HepG2 (cell line): ENCODE measurements around the gene POLH. TPM values are rescaled to one million over a fixed set of nuclear protein-coding genes. Genes with fewer than 3 reads are reported as not detected.

Experiments
- ATAC-seq: fragments of 200-7000 bp; cut with Tn5 transposase; 3 replicates; pipeline ENCODE4 v1.9.1; 2020; ENCODE audit warnings: mild to moderate bottlenecking, moderate library complexity
- BruUV-seq: library from RNA; stranded (reverse); fragments of 400-500 nt; replicated peaks from 2 replicates; lab custom pipeline; 2021; lab: Mats Ljungman, UMichigan
- CTCF ChIA-PET: fragments of 300-600 bp; formaldehyde crosslinking; extraction: SDS; loops from one replicate; lab custom pipeline; 2021; ENCODE audit warnings: low total read pairs, inconsistent platforms, low intra/inter-chr PET ratio; lab: Yijun Ruan, JAX
- POLR2A ChIA-PET: fragments of 350-600 bp; sonication (Branson Sonifier 250); formaldehyde crosslinking; loops from one replicate; lab custom pipeline; 2020; ENCODE audit warnings: antibody characterized with exemption, inconsistent platforms; lab: Yijun Ruan, JAX
- DNase-seq: peaks from one replicate; pipeline ENCODE4 v3.0.0-alpha.2; 2015; ENCODE audit warnings: low spot score
- FAIRE-seq: peaks from 3 replicates; lab custom pipeline; 2011; peaks lifted over from hg19 to GRCh38; lab: Jason Lieb, UNC
- H2AFZ ChIP-seq: one replicate; pipeline ENCODE4 v1.6.1; 2011; ENCODE audit warnings: low read length, inconsistent platforms
- H3K27ac ChIP-seq: fragments of 300-600 bp; 3 replicates; pipeline ENCODE4 v1.8.0; 2011; ENCODE audit warnings: mixed run types, mild to moderate bottlenecking, mixed read lengths, low read length, inconsistent platforms; ENCODE audit not compliant: insufficient read depth; ENCODE audit errors: extremely low read length
- H3K27me3 ChIP-seq, 2 experiments: fragments of 200-600 bp in 1 of 2; 2 replicates in 1 of 2; 3 replicates in 1 of 2; pipeline versions ENCODE4 v1.6.0 to v1.8.0; 2011; ENCODE audit warnings: low read length in 2 of 2, mild to moderate bottlenecking in 2 of 2, moderate library complexity in 2 of 2, inconsistent platforms in 1 of 2; ENCODE audit not compliant: insufficient read depth in 2 of 2, control insufficient read depth in 1 of 2
- H3K36me3 ChIP-seq, 2 experiments: fragments of 200-600 bp in 1 of 2; replicated peaks in 1 of 2; 2 replicates in 1 of 2; 3 replicates in 1 of 2; pipeline versions ENCODE4 v1.5.1 to v1.8.0; 2011; ENCODE audit warnings: low read length in 2 of 2, inconsistent platforms in 1 of 2; ENCODE audit not compliant: insufficient read depth in 2 of 2, control insufficient read depth in 1 of 2
- H3K4me1 ChIP-seq: 2 replicates; pipeline ENCODE4 v1.5.1; 2012; ENCODE audit warnings: low read length, inconsistent platforms; ENCODE audit not compliant: insufficient read depth
- H3K4me2 ChIP-seq: 2 replicates; pipeline ENCODE4 v1.6.0; 2011; ENCODE audit warnings: low read depth, low read length, inconsistent platforms
- H3K4me3 ChIP-seq, 3 experiments: fragments of 200-600 bp in 1 of 3; sonication (generic), shearing (Covaris generic) in 1 of 3; replicated peaks in 1 of 3; 2 replicates each; pipeline ENCODE4 v1.5.1; 2011 to 2016; ENCODE audit warnings: low read length in 3 of 3, inconsistent platforms in 2 of 3, low read depth in 2 of 3, mild to moderate bottlenecking in 2 of 3, control low read depth in 1 of 3, mixed read lengths in 1 of 3; ENCODE audit not compliant: insufficient read depth in 1 of 3
- H3K79me2 ChIP-seq: one replicate; pipeline ENCODE4 v1.6.1; 2011; ENCODE audit warnings: low read length, inconsistent platforms; ENCODE audit not compliant: insufficient read depth
- H3K9ac ChIP-seq: 2 replicates; pipeline ENCODE4 v1.6.0; 2011; ENCODE audit warnings: mild to moderate bottlenecking, low read depth, low read length, inconsistent platforms; ENCODE audit not compliant: insufficient read depth
- H3K9me3 ChIP-seq: 2 replicates; pipeline ENCODE4 v1.5.1; 2012; ENCODE audit warnings: mild to moderate bottlenecking, low read length
- H4K20me1 ChIP-seq: 2 replicates; pipeline ENCODE4 v1.6.0; 2011; ENCODE audit warnings: inconsistent platforms, mild to moderate bottlenecking, low read length, moderate library complexity; ENCODE audit not compliant: insufficient read depth
- ADNP ChIP-seq: sonication (generic); formaldehyde crosslinking; IDR thresholded peaks from 2 replicates; pipeline ENCODE4 v1.4.0; 2020; ENCODE audit warnings: missing genetic modification reagents
- JDP2 ChIP-seq: sonication (generic); formaldehyde crosslinking; IDR thresholded peaks from 2 replicates; pipeline ENCODE4 v1.8.1; 2022; ENCODE audit warnings: missing genetic modification reagents, borderline replicate concordance
- MBNL3 ChIP-seq: fragments of 250-450 bp; sonication (Bioruptor Pico); conservative IDR thresholded peaks from 2 replicates; pipeline ENCODE4 v1.8.0; 2022; ENCODE audit warnings: mild to moderate bottlenecking, inconsistent platforms
- MNT ChIP-seq: fragments of 450-650 bp; IDR thresholded peaks from 2 replicates; pipeline ENCODE4 v1.6.1; 2016
- PLSCR1 ChIP-seq: sonication (generic); formaldehyde crosslinking; IDR thresholded peaks from 2 replicates; pipeline ENCODE4 v1.5.0; 2020; ENCODE audit warnings: missing genetic modification reagents, mild to moderate bottlenecking, borderline replicate concordance
- SIX1 ChIP-seq: sonication (generic); formaldehyde crosslinking; IDR thresholded peaks from 2 replicates; pipeline ENCODE4 v1.4.0; 2020; ENCODE audit warnings: missing genetic modification reagents, borderline replicate concordance
- SKIL ChIP-seq: sonication (generic); formaldehyde crosslinking; IDR thresholded peaks from 2 replicates; pipeline ENCODE4 v1.8.0; 2022; ENCODE audit warnings: missing genetic modification reagents, mild to moderate bottlenecking, moderate library complexity, borderline replicate concordance
- ZIK1 ChIP-seq: sonication (generic); formaldehyde crosslinking; IDR thresholded peaks from 2 replicates; pipeline ENCODE4 v1.5.0; 2020; ENCODE audit warnings: mild to moderate bottlenecking, low read depth, missing genetic modification reagents, borderline replicate concordance
- ZNF121 ChIP-seq: sonication (generic); formaldehyde crosslinking; IDR thresholded peaks from 2 replicates; pipeline ENCODE4 v1.5.0; 2020; ENCODE audit warnings: mild to moderate bottlenecking, missing genetic modification reagents
- WGBS: methylation state at CpG from one replicate; pipeline ENCODE4 v1.1.6; 2017; ENCODE audit warnings: low lambda C conversion rate; 5-methylcytosine and 5-hydroxymethylcytosine counted together
- in situ Hi-C: cut with HindIII; loops from 2 replicates; pipeline ENCODE4 v1.10.0; 2017; ENCODE audit warnings: low pct_unique_long_range_greater_than_20kb; ENCODE audit not compliant: extremely low pct_ligation_motif_present
- intact Hi-C: fragments of 100-400 bp; cut with micrococcal nuclease; formaldehyde crosslinking; loops from one replicate; pipeline ENCODE4 v1.10.0; 2022; ENCODE audit not compliant: unreplicated experiment
- polyA plus RNA-seq, 8 experiments: library from polyadenylated mRNA; depleted of rRNA in 3 of 8; stranded (reverse) in 7 of 8; unstranded in 1 of 8; fragments of >200 nt; fragmentation: Illumina TruSeq in 4 of 8; extraction: Trizol in 4 of 8; gene quantifications; 2 replicates each; pipeline versions ENCODE4 v1.2.1 to v1.2.3, GENCODE V29; 2011 to 2016; ENCODE audit warnings: low read depth in 4 of 8, missing spikeins in 1 of 8, mixed read lengths in 1 of 8; ENCODE audit not compliant: insufficient read depth in 1 of 8
- total RNA-seq, 5 experiments: library from RNA; depleted of rRNA; stranded (reverse); fragments of >200 nt; fragmentation: Illumina TruSeq; extraction: Trizol; gene quantifications; 2 replicates each; pipeline ENCODE4 v1.2.3, GENCODE V29; 2016; ENCODE audit warnings: low read depth in 1 of 5
- TF ChIP-seq, protein P1 (sequence below): sonication (generic); formaldehyde crosslinking; IDR thresholded peaks from 2 replicates; pipeline ENCODE4 v1.4.0; 2020; ENCODE audit warnings: missing genetic modification reagents

Gene POLH
- total and polyA plus RNA-seq, 2 of the 13 experiments (the other 11 are each of a cell fraction or from before 2014, with no cell fraction given): 11.6 to 25.0 TPM

DNA sequence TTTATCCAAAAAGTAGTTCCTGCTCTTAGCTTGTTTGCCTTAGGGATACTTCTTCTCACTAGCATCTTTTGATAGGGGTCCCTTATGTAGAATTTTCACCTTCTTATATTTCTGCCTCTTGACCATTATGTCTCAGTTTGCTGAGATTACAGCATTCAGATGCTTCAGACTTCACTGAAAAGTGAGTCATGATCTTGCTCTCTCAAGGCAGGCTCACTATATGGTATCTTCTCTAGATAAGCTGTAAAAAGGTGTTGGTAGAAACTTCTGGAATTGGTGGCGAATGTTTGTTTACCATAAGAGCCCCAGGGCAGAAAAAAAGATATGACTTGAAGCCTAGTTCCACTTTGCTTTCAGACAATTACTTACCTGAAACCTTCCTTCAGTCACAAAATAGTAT lies 33.4 kb downstream of the POLH start:
- no peaks in the 10 kb centered on the region for H3K9me3 ChIP-seq
- in situ Hi-C loops (no loop called here), intact Hi-C loops (loop anchor here (10.0 kb wide), 1 partner anchor 55 kb away; no protein-coding TSS in a partner anchor)
- BruUV-seq: no TSS peak
- H3K4me1 ChIP-seq: no peaks in the 10 kb centered on the region
- H3K27ac ChIP-seq: no peak overlapping the region
- peaks cover 13 to 66% of the 10 kb centered on the region in 2 experiments for H3K36me3 ChIP-seq
- no peak overlapping the region for H3K4me2 ChIP-seq
- FAIRE-seq (no peak), DNase-seq (no peak), ATAC-seq (no peak)
- H2AFZ ChIP-seq: no peak overlapping the region
- H3K4me3 ChIP-seq: no peak overlapping the region
- H4K20me1 ChIP-seq: no peaks in the 10 kb centered on the region
- TF ChIP-seq MNT (no peak), JDP2 (CRISPR knock-in tag) (no peak), ADNP (no peak), ZIK1 (CRISPR knock-in tag) (no peak), MBNL3 (CRISPR knock-in tag) (no peak), PLSCR1 (no peak), SIX1 (CRISPR knock-in tag) (no peak), SKIL (CRISPR knock-in tag) (no peak), ZNF121 (CRISPR knock-in tag) (no peak)
- TF ChIP-seq, protein P1, sequence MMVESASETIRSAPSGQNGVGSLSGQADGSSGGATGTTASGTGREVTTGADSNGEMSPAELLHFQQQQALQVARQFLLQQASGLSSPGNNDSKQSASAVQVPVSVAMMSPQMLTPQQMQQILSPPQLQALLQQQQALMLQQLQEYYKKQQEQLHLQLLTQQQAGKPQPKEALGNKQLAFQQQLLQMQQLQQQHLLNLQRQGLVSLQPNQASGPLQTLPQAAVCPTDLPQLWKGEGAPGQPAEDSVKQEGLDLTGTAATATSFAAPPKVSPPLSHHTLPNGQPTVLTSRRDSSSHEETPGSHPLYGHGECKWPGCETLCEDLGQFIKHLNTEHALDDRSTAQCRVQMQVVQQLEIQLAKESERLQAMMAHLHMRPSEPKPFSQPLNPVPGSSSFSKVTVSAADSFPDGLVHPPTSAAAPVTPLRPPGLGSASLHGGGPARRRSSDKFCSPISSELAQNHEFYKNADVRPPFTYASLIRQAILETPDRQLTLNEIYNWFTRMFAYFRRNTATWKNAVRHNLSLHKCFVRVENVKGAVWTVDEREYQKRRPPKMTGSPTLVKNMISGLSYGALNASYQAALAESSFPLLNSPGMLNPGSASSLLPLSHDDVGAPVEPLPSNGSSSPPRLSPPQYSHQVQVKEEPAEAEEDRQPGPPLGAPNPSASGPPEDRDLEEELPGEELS: no peak
- H3K9ac ChIP-seq: no peak overlapping the region
- H3K79me2 ChIP-seq: no peaks in the 10 kb centered on the region
- H3K27me3 ChIP-seq: no peaks in the 10 kb centered on the region
- 89% methylated on average over 1 of the region's 1 CpG for WGBS
- ChIA-PET POLR2A (no interaction called here), CTCF (interaction anchor here (2.1 kb wide), 1 partner anchor 470 kb away, joined by 17 read pairs; no protein-coding TSS in a partner anchor)
